Suprapubic skin (tissue), 4 donors: ENCODE measurements around the gene SYT17.

Experiments
- POLR2A ChIP-seq, 2 donors: fragments of 450-650 bp; IDR thresholded peaks; one replicate each; pipeline ENCODE4 v1.6.1; 2017; ENCODE audit warnings: antibody characterized with exemption in 2 of 2, mild to moderate bottlenecking in 2 of 2, moderate library complexity in 2 of 2
- POLR2AphosphoS5 ChIP-seq, 3 donors: sonication (generic); formaldehyde crosslinking; IDR thresholded peaks; one replicate each; pipeline ENCODE4 v1.6.1; 2017; ENCODE audit warnings: antibody characterized with exemption in 3 of 3

DNA sequence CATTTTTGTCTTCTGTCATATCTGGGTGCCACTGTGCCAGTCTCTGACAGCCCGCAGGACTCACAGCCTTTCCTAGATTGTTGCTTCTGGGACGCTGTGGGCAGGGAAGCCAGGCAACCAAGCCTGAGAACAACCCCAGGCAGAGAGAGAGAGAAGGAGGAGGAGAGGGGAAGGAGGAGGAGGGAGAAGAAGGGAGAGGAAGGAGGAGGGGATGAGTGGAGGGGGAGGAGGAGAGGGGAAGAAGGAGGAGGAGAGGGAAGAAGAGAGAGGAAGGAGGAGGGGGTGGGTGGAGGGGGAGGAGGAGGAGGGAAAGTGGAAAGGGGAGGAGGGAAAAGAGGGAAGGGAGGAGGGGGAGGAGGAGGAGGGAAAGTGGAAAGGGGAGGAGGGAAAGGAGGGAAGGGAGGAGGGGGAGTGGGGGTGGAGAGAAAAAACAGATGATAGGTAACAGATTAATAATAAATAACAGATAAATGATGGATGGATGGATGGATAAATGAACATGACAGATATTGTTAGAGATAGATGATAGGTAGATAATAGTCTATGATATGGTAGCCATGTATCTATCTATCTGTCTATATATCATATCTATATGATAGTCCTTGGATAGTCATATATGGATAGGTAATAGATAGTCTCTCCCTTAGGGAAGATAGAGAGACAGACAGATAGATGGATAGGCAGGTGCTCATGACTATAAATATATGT, 146.8 kb downstream of the SYT17 start:
- TF ChIP-seq POLR2AphosphoS5 (IDR thresholded peaks at IDR 0.05) (no peak), POLR2A (IDR thresholded peaks at IDR 0.05) (no peak)
